ENCODE data around the gene VAPB. TPM values are rescaled to one million over a fixed set of nuclear protein-coding genes. Genes with fewer than 3 reads are reported as not detected.
A peak's percentile ranks its signal among the peaks of the same experiment; 100 is the strongest.

VAPB gene
- total RNA-seq, 4 donors from 2014 or later = 24.6 to 30.8 (median 29.4) TPM

DNA sequence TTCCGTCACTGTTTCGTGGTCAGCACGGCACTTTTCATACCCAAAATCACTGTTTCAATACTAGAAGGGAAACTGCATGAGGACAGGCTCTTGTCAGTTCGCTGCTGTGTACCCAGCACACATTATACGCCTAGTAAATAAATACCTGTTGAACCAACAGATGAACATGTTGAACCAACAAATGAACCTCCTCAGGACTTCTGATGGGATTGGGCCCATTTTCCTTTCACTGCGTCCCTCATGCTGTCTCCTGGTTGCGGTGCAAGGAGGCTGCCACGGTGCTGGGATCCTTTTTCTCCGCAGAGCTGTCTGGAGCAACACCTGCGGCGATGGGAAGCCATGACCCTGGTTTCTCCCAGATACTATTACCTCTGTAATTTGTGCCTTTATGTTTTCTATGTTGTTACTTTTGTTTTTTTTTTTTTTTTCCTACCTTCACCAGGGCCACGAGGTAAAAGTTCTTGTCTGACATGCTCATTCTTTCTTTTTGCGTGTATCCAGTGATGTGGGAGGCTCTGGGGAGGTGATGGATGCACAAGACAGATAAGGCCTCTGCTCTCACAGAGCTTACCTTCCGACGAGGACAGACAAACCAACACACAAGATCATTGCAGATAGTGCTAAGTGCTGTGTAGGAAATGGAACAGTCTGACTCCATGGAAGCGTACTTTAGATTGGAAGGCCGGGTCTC, 1.1 kb downstream of the VAPB start:
- TF ChIP-seq, protein P1, sequence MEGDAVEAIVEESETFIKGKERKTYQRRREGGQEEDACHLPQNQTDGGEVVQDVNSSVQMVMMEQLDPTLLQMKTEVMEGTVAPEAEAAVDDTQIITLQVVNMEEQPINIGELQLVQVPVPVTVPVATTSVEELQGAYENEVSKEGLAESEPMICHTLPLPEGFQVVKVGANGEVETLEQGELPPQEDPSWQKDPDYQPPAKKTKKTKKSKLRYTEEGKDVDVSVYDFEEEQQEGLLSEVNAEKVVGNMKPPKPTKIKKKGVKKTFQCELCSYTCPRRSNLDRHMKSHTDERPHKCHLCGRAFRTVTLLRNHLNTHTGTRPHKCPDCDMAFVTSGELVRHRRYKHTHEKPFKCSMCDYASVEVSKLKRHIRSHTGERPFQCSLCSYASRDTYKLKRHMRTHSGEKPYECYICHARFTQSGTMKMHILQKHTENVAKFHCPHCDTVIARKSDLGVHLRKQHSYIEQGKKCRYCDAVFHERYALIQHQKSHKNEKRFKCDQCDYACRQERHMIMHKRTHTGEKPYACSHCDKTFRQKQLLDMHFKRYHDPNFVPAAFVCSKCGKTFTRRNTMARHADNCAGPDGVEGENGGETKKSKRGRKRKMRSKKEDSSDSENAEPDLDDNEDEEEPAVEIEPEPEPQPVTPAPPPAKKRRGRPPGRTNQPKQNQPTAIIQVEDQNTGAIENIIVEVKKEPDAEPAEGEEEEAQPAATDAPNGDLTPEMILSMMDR (IDR thresholded peaks at IDR 0.05) = no peak
- TF ChIP-seq POLR2A (IDR thresholded peaks at IDR 0.05) = no peak
- DNase-seq = no peak
- no peaks in the 10 kb centered on the region for H3K27me3 ChIP-seq
- peak overlapping the region; percentile 92 to 97 (median 96) for H3K27ac ChIP-seq
- H3K4me3 ChIP-seq = peak overlapping the region; percentile 69 to 97 (median 82)
- peaks cover 0 to 45% (median 12%) of the 10 kb centered on the region in 4 donors for H3K4me1 ChIP-seq
- H3K36me3 ChIP-seq = no peaks in the 10 kb centered on the region
- no peaks in the 10 kb centered on the region for H3K9me3 ChIP-seq

DNA sequence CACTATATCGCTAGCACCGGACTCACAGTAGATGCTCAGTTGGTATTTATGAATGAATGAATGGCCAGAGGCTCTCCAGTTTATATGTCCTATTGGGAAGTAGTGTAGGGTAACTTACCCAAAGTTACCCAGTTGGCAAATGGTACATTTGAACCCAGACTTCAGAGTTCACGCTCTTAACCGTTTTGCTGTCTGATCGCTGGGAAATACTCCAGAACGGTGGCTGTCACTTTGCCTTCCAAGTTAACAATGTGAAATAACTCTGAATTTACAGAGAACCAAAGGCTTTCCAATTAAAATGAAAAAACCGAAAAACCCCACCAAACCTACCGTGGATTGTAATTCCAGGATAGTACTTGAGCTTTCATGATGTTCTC, 1.6 kb downstream of the VAPB start:
- H3K36me3 ChIP-seq = no peaks in the 10 kb centered on the region
- H3K27me3 ChIP-seq = no peaks in the 10 kb centered on the region
- TF ChIP-seq, protein P1 (IDR thresholded peaks at IDR 0.05) = no peak
- TF ChIP-seq POLR2A (IDR thresholded peaks at IDR 0.05) = no peak
- H3K9me3 ChIP-seq = no peaks in the 10 kb centered on the region
- no peak overlapping the region for H3K27ac ChIP-seq
- DNase-seq = no peak
- peaks cover 0 to 49% (median 15%) of the 10 kb centered on the region in 4 donors for H3K4me1 ChIP-seq
- H3K4me3 ChIP-seq = peak overlapping the region in 1 of 4 donors; percentile 80

DNA sequence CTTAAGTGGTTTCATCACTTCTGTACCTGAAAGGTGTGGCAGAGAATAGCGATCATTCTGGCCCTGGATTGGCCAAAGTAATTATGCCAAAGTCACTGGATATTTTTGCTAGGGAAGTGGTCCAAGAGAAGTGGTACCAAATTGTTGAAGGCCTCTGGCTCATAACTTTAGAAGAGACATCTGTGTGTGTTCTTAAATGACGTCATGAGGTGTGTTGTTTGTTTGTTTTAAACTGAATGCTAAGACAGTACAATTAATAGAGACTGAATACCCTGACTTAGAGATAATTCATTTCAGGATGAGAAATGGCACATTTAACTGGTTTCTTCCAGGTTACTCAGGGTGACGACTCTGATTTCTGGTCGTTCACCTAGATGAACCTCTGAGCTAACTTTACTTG, 3.3 kb downstream of the VAPB start:
- Histone ChIP-seq H3K4me1 (peaks cover 0 to 49% (median 15%) of the 10 kb centered on the region in 4 donors), H3K27ac (no peak overlapping the region), H3K27me3 (no peaks in the 10 kb centered on the region), H3K36me3 (no peaks in the 10 kb centered on the region), H3K4me3 (no peak overlapping the region), H3K9me3 (no peaks in the 10 kb centered on the region)
- no peak for DNase-seq
- no peak for TF ChIP-seq POLR2A (IDR thresholded peaks at IDR 0.05)
- TF ChIP-seq, protein P1 (IDR thresholded peaks at IDR 0.05) = no peak

DNA sequence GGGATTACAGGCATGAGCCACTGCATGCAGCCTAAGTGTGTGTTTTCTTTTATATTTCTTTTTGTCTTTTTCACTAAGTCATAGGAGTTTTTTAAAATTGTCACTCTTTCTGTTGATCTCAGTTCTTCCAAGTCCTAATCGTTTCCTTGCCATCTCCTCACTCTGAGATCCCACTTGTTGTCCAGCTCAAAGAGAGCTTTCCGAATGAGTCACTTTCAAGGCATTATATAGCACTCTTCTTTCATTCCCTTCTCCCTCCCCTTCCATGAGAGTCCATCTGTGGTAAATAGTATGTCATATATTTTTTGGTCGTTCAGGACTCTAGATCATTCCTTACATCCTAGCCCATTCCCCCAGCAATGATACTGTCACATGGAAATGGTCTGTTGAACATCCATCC, 4.3 kb downstream of the VAPB start:
- Histone ChIP-seq H3K36me3 (no peaks in the 10 kb centered on the region), H3K4me3 (no peak overlapping the region), H3K4me1 (peaks cover 0 to 49% (median 15%) of the 10 kb centered on the region in 4 donors), H3K27me3 (no peaks in the 10 kb centered on the region), H3K9me3 (no peaks in the 10 kb centered on the region), H3K27ac (no peak overlapping the region)
- DNase-seq = no peak
- no peak for TF ChIP-seq POLR2A (IDR thresholded peaks at IDR 0.05)
- TF ChIP-seq, protein P1 (IDR thresholded peaks at IDR 0.05) = no peak

DNA sequence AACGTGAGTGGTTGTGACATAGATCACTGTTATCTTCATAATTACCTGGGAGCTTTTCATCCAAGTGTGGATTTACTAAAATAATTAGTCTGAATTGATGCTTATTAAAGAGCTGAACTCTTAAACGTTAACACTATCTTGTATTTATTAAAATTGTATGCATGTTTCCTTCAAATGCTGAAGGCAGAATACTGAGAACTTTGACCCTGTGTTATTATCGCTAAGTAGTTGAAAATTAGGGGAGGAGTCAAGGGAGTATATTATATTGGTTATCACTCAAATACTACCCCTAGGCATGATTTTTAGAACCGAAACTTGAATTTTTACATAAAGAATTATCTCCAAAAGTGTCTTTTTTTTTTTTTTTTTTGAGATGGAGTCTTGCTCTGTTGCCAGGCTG, 5.8 kb downstream of the VAPB start:
- TF ChIP-seq, protein P1 (IDR thresholded peaks at IDR 0.05) = no peak
- no peak for TF ChIP-seq POLR2A (IDR thresholded peaks at IDR 0.05)
- no peak overlapping the region for H3K27ac ChIP-seq
- DNase-seq = no peak
- H3K9me3 ChIP-seq = no peaks in the 10 kb centered on the region
- no peaks in the 10 kb centered on the region for H3K36me3 ChIP-seq
- H3K4me1 ChIP-seq = peaks cover 0 to 53% (median 14%) of the 10 kb centered on the region in 4 donors
- no peaks in the 10 kb centered on the region for H3K27me3 ChIP-seq
- no peak overlapping the region for H3K4me3 ChIP-seq

All from Peyer's patch (tissue), 4 donors.